Gastroesophageal sphincter (tissue), 4 donors: Measurements from ENCODE around the gene CBLIF. TPM values are rescaled to one million over a fixed set of nuclear protein-coding genes. Genes with fewer than 3 reads are reported as not detected.

Experiments used
- ATAC-seq: fragments of 150-250 bp; one replicate; pipeline ENCODE4 v1.9.1; 2016; ENCODE audit warnings: mild to moderate bottlenecking, moderate library complexity
- H3K27ac ChIP-seq, 4 donors: fragments of 200-600 bp; sonication (generic) in 3 of 4; 1 replicate in 3 of 4; 2 replicates in 1 of 4; pipeline ENCODE4 v1.5.1; 2016 to 2019
- H3K27me3 ChIP-seq: fragments of 200-600 bp; sonication (generic); one replicate; pipeline ENCODE4 v1.5.1; 2019
- H3K36me3 ChIP-seq, 2 donors: fragments of 200-600 bp; sonication (generic); one replicate each; pipeline ENCODE4 v1.5.1; 2019; ENCODE audit warnings: control low read depth in 1 of 2
- H3K4me1 ChIP-seq, 3 donors: fragments of 200-600 bp; sonication (generic); 1 replicate in 2 of 3; 2 replicates in 1 of 3; pipeline ENCODE4 v1.5.1; 2016 to 2019; ENCODE audit warnings: control low read depth in 2 of 3
- H3K4me3 ChIP-seq, 2 donors: fragments of 200-600 bp; sonication (generic); one replicate each; pipeline ENCODE4 v1.5.1; 2019; ENCODE audit warnings: mild to moderate bottlenecking in 1 of 2, moderate library complexity in 1 of 2
- H3K9me3 ChIP-seq, 3 donors: fragments of 200-600 bp; sonication (generic); one replicate each; pipeline ENCODE4 v1.5.1; 2017 to 2019; ENCODE audit warnings: control low read depth in 2 of 3
- CTCF ChIP-seq, 4 experiments: fragments of 200-600 bp in 2 of 4; fragments of 450-650 bp in 2 of 4; sonication (generic) in 1 of 4; IDR thresholded peaks; one replicate each; pipeline ENCODE4 v1.5.1; 2017 to 2019; ENCODE audit warnings: antibody characterized with exemption in 4 of 4, mild to moderate bottlenecking in 2 of 4, moderate library complexity in 2 of 4
- EP300 ChIP-seq: sonication (generic); formaldehyde crosslinking; IDR thresholded peaks from one replicate; pipeline ENCODE4 v1.6.1; 2017; ENCODE audit warnings: antibody characterized with exemption, mild to moderate bottlenecking
- POLR2A ChIP-seq, 2 donors: fragments of 450-650 bp; IDR thresholded peaks; one replicate each; pipeline ENCODE4 v1.6.1; 2017; ENCODE audit warnings: antibody characterized with exemption in 2 of 2, mild to moderate bottlenecking in 2 of 2, moderate library complexity in 1 of 2
- POLR2AphosphoS5 ChIP-seq: sonication (generic); formaldehyde crosslinking; IDR thresholded peaks from one replicate; pipeline ENCODE4 v1.6.1; 2017; ENCODE audit warnings: antibody characterized with exemption
- WGBS, 2 donors: methylation state at CpG; one replicate each; pipeline ENCODE4 v1.1.5; 2018; ENCODE audit warnings: low coverage in 1 of 2; 5-methylcytosine and 5-hydroxymethylcytosine counted together
- total RNA-seq, 4 donors: library from RNA; depleted of rRNA; stranded (reverse); fragments of >200 nt; gene quantifications; one replicate each; pipeline ENCODE4 v1.1.0, GENCODE V29; 2016

The CBLIF gene
- total RNA-seq, 4 donors from 2014 or later: not detected

- WGBS, 2 donors: 33 to 68% methylated on average over 1 to 4 of the region's 4 CpGs
- no peak overlapping the region for H3K4me3 ChIP-seq
- H3K36me3 ChIP-seq: peaks cover 0 to 37% of the 10 kb centered on the region in 2 donors
- no peaks in the 10 kb centered on the region for H3K9me3 ChIP-seq
- H3K27ac ChIP-seq: no peak overlapping the region
- peaks cover 0 to 7% (median 0%) of the 10 kb centered on the region in 3 donors for H3K4me1 ChIP-seq
- no peaks in the 10 kb centered on the region for H3K27me3 ChIP-seq
- TF ChIP-seq POLR2AphosphoS5: no peak
- TF ChIP-seq CTCF (IDR thresholded peaks at IDR 0.05): no peak
- no peak for TF ChIP-seq POLR2A (IDR thresholded peaks at IDR 0.05)
- TF ChIP-seq EP300: no peak
- no peak for ATAC-seq
Observed at GRCh38 chr11:59783632-59784090, 61.6 kb downstream of the CBLIF start.

- Histone ChIP-seq H3K27ac (no peak overlapping the region), H3K27me3 (no peaks in the 10 kb centered on the region), H3K36me3 (peaks cover 0 to 30% of the 10 kb centered on the region in 2 donors), H3K9me3 (no peaks in the 10 kb centered on the region), H3K4me1 (peaks cover 0 to 4% (median 0%) of the 10 kb centered on the region in 3 donors), H3K4me3 (no peak overlapping the region)
- TF ChIP-seq POLR2A (IDR thresholded peaks at IDR 0.05) (no peak), CTCF (IDR thresholded peaks at IDR 0.05) (no peak), EP300 (no peak), POLR2AphosphoS5 (no peak)
- WGBS, 2 donors: 79 to 86% methylated on average over 2 of the region's 2 CpGs
- ATAC-seq: no peak
Observed at GRCh38 chr11:59782080-59782479, 63.2 kb downstream of the CBLIF start.

GRCh38 chr11:59779487-59779886 is 65.8 kb downstream of the CBLIF start:
- Histone ChIP-seq H3K27me3 (no peaks in the 10 kb centered on the region), H3K36me3 (peaks cover 0 to 50% of the 10 kb centered on the region in 2 donors), H3K27ac (no peak overlapping the region), H3K4me1 (no peaks in the 10 kb centered on the region), H3K4me3 (no peak overlapping the region), H3K9me3 (no peaks in the 10 kb centered on the region)
- WGBS, 2 donors: 17 to 38% methylated on average over 1 of the region's 1 CpG
- ATAC-seq: no peak
- TF ChIP-seq POLR2A (IDR thresholded peaks at IDR 0.05): no peak
- TF ChIP-seq CTCF (IDR thresholded peaks at IDR 0.05): no peak
- TF ChIP-seq POLR2AphosphoS5: no peak
- no peak for TF ChIP-seq EP300

Other genes starting within 250 kb of the CBLIF start
- gene OSBP, start 229.7 kb downstream of the CBLIF start, total RNA-seq: 10 to 100 TPM; 31.4 to 39.7 (median 38.1) TPM
- 10 to 100 TPM; 13.9 to 16.3 (median 15.5) TPM for gene PATL1, start 176.5 kb downstream of the CBLIF start, total RNA-seq
- not detected for gene OR10V1, start 131.7 kb downstream of the CBLIF start, total RNA-seq
- gene STX3, start 90.1 kb downstream of the CBLIF start, total RNA-seq: 10 to 100 TPM; 16.6 to 27.1 (median 24.6) TPM
- gene MRPL16, start 34.7 kb downstream of the CBLIF start, total RNA-seq: 10 to 100 TPM; 46.2 to 69.0 (median 49.4) TPM
- 10 to 100 TPM in 1 of 4 donors, not detected in 3; 23.8 TPM for gene TCN1, start 21.0 kb upstream of the CBLIF start, total RNA-seq
- not detected for gene OOSP3, start 33.3 kb upstream of the CBLIF start, total RNA-seq
- not detected for gene OOSP1, start 92.9 kb upstream of the CBLIF start, total RNA-seq
- not detected for gene OOSP4A, start 118.5 kb upstream of the CBLIF start, total RNA-seq
- gene OOSP4B, start 171.7 kb upstream of the CBLIF start, total RNA-seq: not detected
- not detected for gene OOSP2, start 194.9 kb upstream of the CBLIF start, total RNA-seq
- not detected for gene MS4A3, start 211.2 kb upstream of the CBLIF start, total RNA-seq
- gene MS4A2, start 243.2 kb upstream of the CBLIF start, total RNA-seq: 1 to 10 TPM in 3 of 4 donors, not detected in 1; 1.2 to 4.7 (median 1.7) TPM